HCT116 (cell line): ENCODE measurements around the gene LRRC32. TPM values are rescaled to one million over a fixed set of nuclear protein-coding genes. Genes with fewer than 3 reads are reported as not detected.

ENCODE experiments used
- ATAC-seq: fragments of 200-7000 bp; cut with Tn5 transposase; 2 replicates; pipeline ENCODE4 v1.9.1; 2020; ENCODE audit warnings: mild to moderate bottlenecking, moderate library complexity
- BruUV-seq: library from RNA; stranded (reverse); fragments of 400-500 nt; replicated peaks from 2 replicates; lab custom pipeline; 2021; lab: Mats Ljungman, UMichigan
- CTCF ChIA-PET: fragments of 300-600 bp; sonication (Branson Sonifier 250); formaldehyde crosslinking; loops from one replicate; lab custom pipeline; 2021; ENCODE audit warnings: antibody characterized with exemption; lab: Charles Lee
- POLR2A ChIA-PET: fragments of 300-600, 350-600 bp; sonication (Branson Sonifier 250); formaldehyde crosslinking; loops from one replicate; lab custom pipeline; 2021; ENCODE audit warnings: antibody characterized with exemption; lab: Charles Lee
- RAD21 ChIA-PET, 2 experiments: fragments of 300-600 bp; sonication (Branson Sonifier 250); formaldehyde crosslinking; loops; one replicate each; lab custom pipeline; 2023; ENCODE audit warnings: low total read pairs in 2 of 2; ENCODE audit not compliant: uncharacterized antibody in 2 of 2, unreplicated experiment in 2 of 2, low non-redundant PET in 1 of 2; lab: Charles Lee
- DNase-seq: peaks from one replicate; pipeline ENCODE4 v3.0.0-alpha.2; 2010; ENCODE audit warnings: low read depth, low spot score
- H2AFZ ChIP-seq: fragments of 200-600 bp; shearing (Covaris generic), sonication (generic); 2 replicates; pipeline ENCODE4 v1.6.1; 2017; ENCODE audit warnings: low read depth, mixed run types, mixed read lengths, antibody characterized with exemption, low read length; ENCODE audit not compliant: poor library complexity, severe bottlenecking
- H3K27ac ChIP-seq: 2 replicates; pipeline ENCODE4 v1.5.1; 2012; ENCODE audit warnings: low read depth, low read length
- H3K27me3 ChIP-seq: fragments of 200-600 bp; sonication (generic); 2 replicates; pipeline ENCODE4 v1.6.1; 2016; ENCODE audit warnings: mixed run types, low read length, mixed read lengths; ENCODE audit not compliant: insufficient read depth
- H3K36me3 ChIP-seq, 2 experiments: fragments of 200-500 bp in 1 of 2; fragments of 200-600 bp in 1 of 2; sonication (Bioruptor generic) in 1 of 2; sonication (generic) in 1 of 2; 2 replicates each; pipeline versions ENCODE4 v1.5.1 to v1.6.1; 2014 to 2016; ENCODE audit warnings: low read length in 2 of 2, inconsistent platforms in 1 of 2, mixed read lengths in 1 of 2, mixed run types in 1 of 2; ENCODE audit not compliant: insufficient read depth in 2 of 2, control insufficient read depth in 1 of 2
- H3K4me1 ChIP-seq, 2 experiments: fragments of 200-600 bp in 1 of 2; sonication (generic) in 1 of 2; 2 replicates each; pipeline versions ENCODE4 v1.5.1 to v1.6.1; 2012 to 2017; ENCODE audit warnings: low read length in 2 of 2, inconsistent platforms in 1 of 2, mild to moderate bottlenecking in 1 of 2, mixed read lengths in 1 of 2, mixed run types in 1 of 2, moderate library complexity in 1 of 2; ENCODE audit not compliant: insufficient read depth in 2 of 2, control insufficient read depth in 1 of 2
- H3K4me2 ChIP-seq: fragments of 200-600 bp; sonication (generic); 2 replicates; pipeline ENCODE4 v1.6.1; 2017; ENCODE audit warnings: mixed run types, low read length, mixed read lengths
- H3K4me3 ChIP-seq, 2 experiments: fragments of 200-600 bp in 1 of 2; sonication (generic) in 1 of 2; replicated peaks in 1 of 2; 2 replicates each; pipeline ENCODE4 v1.5.1; 2011 to 2016; ENCODE audit warnings: low read length in 2 of 2, control low read depth in 1 of 2, low read depth in 1 of 2, mild to moderate bottlenecking in 1 of 2, mixed read lengths in 1 of 2, mixed run types in 1 of 2
- H3K79me2 ChIP-seq: fragments of 200-600 bp; sonication (generic); 2 replicates; pipeline ENCODE4 v1.6.1; 2017; ENCODE audit warnings: mild to moderate bottlenecking, mixed run types, low read length, moderate library complexity, mixed read lengths; ENCODE audit not compliant: insufficient read depth
- H3K9ac ChIP-seq: fragments of 200-600 bp; sonication (generic); 2 replicates; pipeline ENCODE4 v1.6.1; 2016; ENCODE audit warnings: low read length, mixed read lengths
- H3K9me2 ChIP-seq: fragments of 200-600 bp; sonication (generic), shearing (Covaris generic); 2 replicates; pipeline ENCODE4 v1.6.1; 2017; ENCODE audit warnings: mixed run types, mild to moderate bottlenecking, moderate library complexity; ENCODE audit not compliant: insufficient read depth
- H3K9me3 ChIP-seq, 2 experiments: fragments of 200-500 bp in 1 of 2; fragments of 200-600 bp in 1 of 2; sonication (Bioruptor generic) in 1 of 2; sonication (generic) in 1 of 2; 2 replicates each; pipeline ENCODE4 v1.6.1; 2014 to 2017; ENCODE audit warnings: low read length in 2 of 2, mixed read lengths in 2 of 2, inconsistent platforms in 1 of 2, low read depth in 1 of 2, mild to moderate bottlenecking in 1 of 2, mixed run types in 1 of 2, moderate library complexity in 1 of 2; ENCODE audit not compliant: control insufficient read depth in 1 of 2, insufficient read depth in 1 of 2
- H4K20me1 ChIP-seq: fragments of 200-600 bp; sonication (generic), shearing (Covaris generic); 2 replicates; pipeline ENCODE4 v1.6.1; 2017; ENCODE audit warnings: mixed run types, mild to moderate bottlenecking, moderate library complexity; ENCODE audit not compliant: insufficient read depth
- FOSL1 ChIP-seq: IDR thresholded peaks from 2 replicates; pipeline ENCODE4 v1.6.1; 2012; ENCODE audit warnings: low read depth
- JUND ChIP-seq: IDR thresholded peaks from 2 replicates; pipeline ENCODE4 v1.6.1; 2012
- POLR2A ChIP-seq: IDR thresholded peaks from 2 replicates; pipeline ENCODE4 v1.7.0; 2011; ENCODE audit warnings: borderline replicate concordance; ENCODE audit not compliant: insufficient read depth, insufficient read length; ENCODE audit errors: extremely low read depth
- RAD21 ChIP-seq: IDR thresholded peaks from 2 replicates; pipeline ENCODE4 v1.6.1; 2012; ENCODE audit warnings: low read depth, mild to moderate bottlenecking
- SRF ChIP-seq: IDR thresholded peaks from 2 replicates; pipeline ENCODE4 v1.6.1; 2012; ENCODE audit warnings: low read depth
- YY1 ChIP-seq: IDR thresholded peaks from 2 replicates; pipeline ENCODE4 v1.6.1; 2011; ENCODE audit warnings: low read length, low read depth, moderate library complexity, mild to moderate bottlenecking; ENCODE audit not compliant: insufficient replicate concordance; ENCODE audit errors: extremely low read depth
- ZNF274 ChIP-seq: fragments of 200-500 bp; sonication (Bioruptor generic); IDR thresholded peaks from 2 replicates; pipeline ENCODE4 v1.6.1; 2014; ENCODE audit warnings: mild to moderate bottlenecking, low read depth, low read length, inconsistent platforms
- intact Hi-C: fragments of 100-400 bp; cut with micrococcal nuclease; formaldehyde crosslinking; loops from 2 replicates; pipeline ENCODE4 v1.10.0; 2022
- total RNA-seq: library from RNA; stranded (reverse); gene quantifications from one replicate; pipeline ENCODE4 v1.2.1, GENCODE V29; 2021; ENCODE audit not compliant: unreplicated experiment
- TF ChIP-seq, protein P1 (sequence below): IDR thresholded peaks from 2 replicates; pipeline ENCODE4 v1.6.1; 2011; ENCODE audit warnings: mild to moderate bottlenecking, low read length, moderate library complexity; ENCODE audit not compliant: insufficient replicate concordance; ENCODE audit errors: extremely low read depth
- TF ChIP-seq, protein P2 (sequence below): IDR thresholded peaks from 2 replicates; pipeline ENCODE4 v1.6.1; 2012; ENCODE audit warnings: low read depth
- TF ChIP-seq, protein P3 (sequence below), 3 experiments: fragments of 200-600 bp in 1 of 3; sonication (generic) in 1 of 3; IDR thresholded peaks in 2 of 3; conservative IDR thresholded peaks in 1 of 3; 2 replicates each; pipeline ENCODE4 v1.5.1; 2012 to 2017; ENCODE audit warnings: low read depth in 2 of 3, low read length in 2 of 3, antibody characterized with exemption in 1 of 3, borderline replicate concordance in 1 of 3, control low read depth in 1 of 3, mild to moderate bottlenecking in 1 of 3, mixed read lengths in 1 of 3, mixed run types in 1 of 3, moderate library complexity in 1 of 3; ENCODE audit not compliant: insufficient read depth in 1 of 3
- TF ChIP-seq, protein P4 (sequence below): IDR thresholded peaks from 2 replicates; pipeline ENCODE4 v1.6.1; 2012

Gene LRRC32
- total RNA-seq, 1 experiment from 2014 or later, result 0.54 TPM

DNA sequence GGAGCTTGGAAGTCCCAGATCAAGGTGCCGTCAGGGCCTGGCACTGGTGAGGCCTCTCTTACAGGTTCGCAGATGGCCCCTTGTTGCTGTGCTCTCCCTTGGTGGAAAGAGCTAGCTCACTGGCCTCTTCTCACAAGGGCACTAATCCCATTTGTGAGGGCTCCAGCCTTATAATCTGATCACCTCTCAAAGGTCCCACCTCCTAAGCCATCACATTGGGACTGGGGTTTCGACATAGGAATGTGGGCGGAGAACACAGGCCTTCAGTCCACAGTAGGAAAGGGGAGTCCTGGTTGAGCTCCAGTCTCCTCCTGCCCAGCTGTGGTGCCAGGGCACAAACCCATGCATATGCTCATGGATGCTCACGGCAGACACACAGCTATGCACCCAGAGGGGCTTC is 14.0 kb upstream of the LRRC32 start (continued):
- TF ChIP-seq, protein P1, sequence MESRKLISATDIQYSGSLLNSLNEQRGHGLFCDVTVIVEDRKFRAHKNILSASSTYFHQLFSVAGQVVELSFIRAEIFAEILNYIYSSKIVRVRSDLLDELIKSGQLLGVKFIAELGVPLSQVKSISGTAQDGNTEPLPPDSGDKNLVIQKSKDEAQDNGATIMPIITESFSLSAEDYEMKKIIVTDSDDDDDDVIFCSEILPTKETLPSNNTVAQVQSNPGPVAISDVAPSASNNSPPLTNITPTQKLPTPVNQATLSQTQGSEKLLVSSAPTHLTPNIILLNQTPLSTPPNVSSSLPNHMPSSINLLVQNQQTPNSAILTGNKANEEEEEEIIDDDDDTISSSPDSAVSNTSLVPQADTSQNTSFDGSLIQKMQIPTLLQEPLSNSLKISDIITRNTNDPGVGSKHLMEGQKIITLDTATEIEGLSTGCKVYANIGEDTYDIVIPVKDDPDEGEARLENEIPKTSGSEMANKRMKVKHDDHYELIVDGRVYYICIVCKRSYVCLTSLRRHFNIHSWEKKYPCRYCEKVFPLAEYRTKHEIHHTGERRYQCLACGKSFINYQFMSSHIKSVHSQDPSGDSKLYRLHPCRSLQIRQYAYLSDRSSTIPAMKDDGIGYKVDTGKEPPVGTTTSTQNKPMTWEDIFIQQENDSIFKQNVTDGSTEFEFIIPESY, result no peak
- TF ChIP-seq FOSL1, result no peak

DNA sequence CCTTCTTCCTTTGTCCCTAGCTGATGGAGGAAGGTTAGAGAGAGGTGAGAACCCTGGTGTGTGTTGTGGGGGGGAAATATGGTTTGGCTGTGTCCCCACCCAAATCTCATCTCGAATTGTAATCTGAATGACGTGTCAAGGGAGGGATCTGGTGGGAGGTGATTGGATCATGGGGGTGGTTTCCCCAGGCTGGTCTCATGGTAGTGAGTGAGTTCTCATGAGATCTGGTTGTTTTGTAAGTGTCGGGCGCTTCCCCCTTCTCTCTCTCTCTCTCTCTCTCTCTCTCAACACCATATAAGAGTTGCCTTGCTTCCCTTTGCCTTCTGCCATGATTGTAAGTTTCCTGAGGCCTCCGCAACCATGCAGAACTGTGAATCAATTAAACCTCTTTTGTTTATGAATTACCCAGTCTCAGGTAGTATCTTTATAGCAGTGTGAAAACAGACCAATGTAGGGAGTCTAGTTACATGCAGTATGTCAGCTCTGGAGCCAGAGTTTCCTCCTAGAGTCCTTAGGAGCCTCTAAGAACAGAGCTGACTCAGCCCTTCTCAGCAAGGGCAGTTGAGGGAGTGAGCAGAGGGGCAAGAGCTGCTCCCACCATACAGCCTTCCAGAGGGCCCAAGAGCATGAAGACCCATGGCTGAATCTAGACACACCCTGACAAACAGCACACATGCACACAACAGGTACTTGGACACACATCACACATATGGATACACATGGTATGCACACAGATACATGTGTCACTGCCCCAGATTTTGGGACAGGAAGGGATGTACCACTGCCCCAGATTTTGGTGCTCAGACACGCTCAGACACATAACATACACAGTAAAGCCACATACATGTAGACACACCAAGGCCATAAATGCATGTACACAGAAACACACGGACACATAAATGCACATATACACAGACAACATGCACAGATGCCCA is 12.9 kb upstream of the LRRC32 start:
- H3K27me3 ChIP-seq, result no peaks in the 10 kb centered on the region
- H3K36me3 ChIP-seq, result no peaks in the 10 kb centered on the region
- no peak for ATAC-seq
- DNase-seq, result no peak
- H3K9me2 ChIP-seq, result no peaks in the 10 kb centered on the region
- H2AFZ ChIP-seq, result no peak overlapping the region
- H3K9ac ChIP-seq, result no peak overlapping the region
- intact Hi-C loops, result loop anchor here (5.0 to 10.0 kb wide), 2 partner anchors 86 to 359 kb away; no protein-coding TSS in a partner anchor
- ChIA-PET CTCF (no interaction called here), RAD21 (no interaction called here), POLR2A (no interaction called here)
- H4K20me1 ChIP-seq, result no peaks in the 10 kb centered on the region
- no peak overlapping the region for H3K27ac ChIP-seq
- H3K4me2 ChIP-seq, result no peak overlapping the region
- peaks cover 0 to 13% of the 10 kb centered on the region in 2 experiments; a peak in 1 of 4 replicates for H3K4me1 ChIP-seq
- TF ChIP-seq, protein P2, sequence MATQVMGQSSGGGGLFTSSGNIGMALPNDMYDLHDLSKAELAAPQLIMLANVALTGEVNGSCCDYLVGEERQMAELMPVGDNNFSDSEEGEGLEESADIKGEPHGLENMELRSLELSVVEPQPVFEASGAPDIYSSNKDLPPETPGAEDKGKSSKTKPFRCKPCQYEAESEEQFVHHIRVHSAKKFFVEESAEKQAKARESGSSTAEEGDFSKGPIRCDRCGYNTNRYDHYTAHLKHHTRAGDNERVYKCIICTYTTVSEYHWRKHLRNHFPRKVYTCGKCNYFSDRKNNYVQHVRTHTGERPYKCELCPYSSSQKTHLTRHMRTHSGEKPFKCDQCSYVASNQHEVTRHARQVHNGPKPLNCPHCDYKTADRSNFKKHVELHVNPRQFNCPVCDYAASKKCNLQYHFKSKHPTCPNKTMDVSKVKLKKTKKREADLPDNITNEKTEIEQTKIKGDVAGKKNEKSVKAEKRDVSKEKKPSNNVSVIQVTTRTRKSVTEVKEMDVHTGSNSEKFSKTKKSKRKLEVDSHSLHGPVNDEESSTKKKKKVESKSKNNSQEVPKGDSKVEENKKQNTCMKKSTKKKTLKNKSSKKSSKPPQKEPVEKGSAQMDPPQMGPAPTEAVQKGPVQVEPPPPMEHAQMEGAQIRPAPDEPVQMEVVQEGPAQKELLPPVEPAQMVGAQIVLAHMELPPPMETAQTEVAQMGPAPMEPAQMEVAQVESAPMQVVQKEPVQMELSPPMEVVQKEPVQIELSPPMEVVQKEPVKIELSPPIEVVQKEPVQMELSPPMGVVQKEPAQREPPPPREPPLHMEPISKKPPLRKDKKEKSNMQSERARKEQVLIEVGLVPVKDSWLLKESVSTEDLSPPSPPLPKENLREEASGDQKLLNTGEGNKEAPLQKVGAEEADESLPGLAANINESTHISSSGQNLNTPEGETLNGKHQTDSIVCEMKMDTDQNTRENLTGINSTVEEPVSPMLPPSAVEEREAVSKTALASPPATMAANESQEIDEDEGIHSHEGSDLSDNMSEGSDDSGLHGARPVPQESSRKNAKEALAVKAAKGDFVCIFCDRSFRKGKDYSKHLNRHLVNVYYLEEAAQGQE, result no peak
- TF ChIP-seq, protein P3, sequence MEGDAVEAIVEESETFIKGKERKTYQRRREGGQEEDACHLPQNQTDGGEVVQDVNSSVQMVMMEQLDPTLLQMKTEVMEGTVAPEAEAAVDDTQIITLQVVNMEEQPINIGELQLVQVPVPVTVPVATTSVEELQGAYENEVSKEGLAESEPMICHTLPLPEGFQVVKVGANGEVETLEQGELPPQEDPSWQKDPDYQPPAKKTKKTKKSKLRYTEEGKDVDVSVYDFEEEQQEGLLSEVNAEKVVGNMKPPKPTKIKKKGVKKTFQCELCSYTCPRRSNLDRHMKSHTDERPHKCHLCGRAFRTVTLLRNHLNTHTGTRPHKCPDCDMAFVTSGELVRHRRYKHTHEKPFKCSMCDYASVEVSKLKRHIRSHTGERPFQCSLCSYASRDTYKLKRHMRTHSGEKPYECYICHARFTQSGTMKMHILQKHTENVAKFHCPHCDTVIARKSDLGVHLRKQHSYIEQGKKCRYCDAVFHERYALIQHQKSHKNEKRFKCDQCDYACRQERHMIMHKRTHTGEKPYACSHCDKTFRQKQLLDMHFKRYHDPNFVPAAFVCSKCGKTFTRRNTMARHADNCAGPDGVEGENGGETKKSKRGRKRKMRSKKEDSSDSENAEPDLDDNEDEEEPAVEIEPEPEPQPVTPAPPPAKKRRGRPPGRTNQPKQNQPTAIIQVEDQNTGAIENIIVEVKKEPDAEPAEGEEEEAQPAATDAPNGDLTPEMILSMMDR (IDR thresholded peaks at IDR 0.05 in 2 of 3, conservative IDR thresholded peaks at IDR 0.05 in 1 of 3; ENCODE audit: borderline replicate concordance in 1 of 3, insufficient read depth in 1 of 3, low read depth in 2 of 3, low read length in 2 of 3), result no peak
- no peak for TF ChIP-seq RAD21
- TF ChIP-seq JUND, result no peak
- TF ChIP-seq SRF, result no peak
- TF ChIP-seq, protein P4, sequence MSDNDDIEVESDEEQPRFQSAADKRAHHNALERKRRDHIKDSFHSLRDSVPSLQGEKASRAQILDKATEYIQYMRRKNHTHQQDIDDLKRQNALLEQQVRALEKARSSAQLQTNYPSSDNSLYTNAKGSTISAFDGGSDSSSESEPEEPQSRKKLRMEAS, result no peak
- TF ChIP-seq, protein P1, result no peak
- TF ChIP-seq ZNF274, result no peak
- TF ChIP-seq POLR2A, result no peak
- TF ChIP-seq YY1, result no peak
- H3K79me2 ChIP-seq, result no peaks in the 10 kb centered on the region
- no TSS peak for BruUV-seq
- no peak overlapping the region for H3K4me3 ChIP-seq
- no peaks in the 10 kb centered on the region for H3K9me3 ChIP-seq
